ENCODE measurements around the gene INIP.
"Not testable (repeated sequence)": the region's sequence is repeated elsewhere in the genome, so short reads cannot be mapped to it uniquely, and the experiment has no call there.

The INIP gene

GRCh38 chr9:112751056-112751795, 33.3 kb upstream of the INIP start:
- H3K9me3 Mint-ChIP-seq (ENCODE audit: low read depth): no peaks in the 10 kb centered on the region
- peaks cover 77% of the 10 kb centered on the region for H3K4me1 Mint-ChIP-seq (ENCODE audit: low read depth)
- no peaks in the 10 kb centered on the region for H3K36me3 Mint-ChIP-seq

GRCh38 chr9:112750764-112751055, 32.8 kb upstream of the INIP start:
- peaks cover 72% of the 10 kb centered on the region for H3K4me1 Mint-ChIP-seq (ENCODE audit: low read depth)
- no peaks in the 10 kb centered on the region for H3K27me3 Mint-ChIP-seq
- H3K36me3 Mint-ChIP-seq: no peaks in the 10 kb centered on the region
- no peak overlapping the region for H3K27ac Mint-ChIP-seq
- H3K4me3 Mint-ChIP-seq: no peak overlapping the region
- H3K9me3 Mint-ChIP-seq (ENCODE audit: low read depth): no peaks in the 10 kb centered on the region

More at GRCh38 chr9:112751056-112751795, 33.3 kb upstream of the INIP start:
- peak overlapping the region; percentile 61 for H3K27ac Mint-ChIP-seq
- no peaks in the 10 kb centered on the region for H3K27me3 Mint-ChIP-seq
- H3K4me3 Mint-ChIP-seq: peak overlapping the region; percentile 85

GRCh38 chr9:112750016-112750763, 32.3 kb upstream of the INIP start, which contains the start of gene SNX30:
SNX30 (plus strand) TSS chr9:112750760; CDS start chr9:112751002, 242 bp downstream.
- H3K27ac Mint-ChIP-seq: peak within 1 kb of the TSS; percentile 84
- peaks cover 66% of the 10 kb centered on the region for H3K4me1 Mint-ChIP-seq (ENCODE audit: low read depth)
- H3K36me3 Mint-ChIP-seq: no peaks in the 10 kb centered on the region
- no peaks in the 10 kb centered on the region for H3K9me3 Mint-ChIP-seq (ENCODE audit: low read depth)
- no peaks in the 10 kb centered on the region for H3K27me3 Mint-ChIP-seq
- peak within 1 kb of the TSS; percentile 90 for H3K4me3 Mint-ChIP-seq

- H3K27me3 Mint-ChIP-seq: no peaks in the 10 kb centered on the region
- H3K4me3 Mint-ChIP-seq: no peak overlapping the region
- no peak overlapping the region for H3K27ac Mint-ChIP-seq
- no peaks in the 10 kb centered on the region for H3K36me3 Mint-ChIP-seq
- no peaks in the 10 kb centered on the region for H3K9me3 Mint-ChIP-seq (ENCODE audit: low read depth)
- H3K4me1 Mint-ChIP-seq (ENCODE audit: low read depth): peaks cover 43% of the 10 kb centered on the region
Observed at GRCh38 chr9:112747094-112747493, 29.2 kb upstream of the INIP start.

- Mint-ChIP-seq H3K27me3 (no peaks in the 10 kb centered on the region), H3K4me1 (ENCODE audit: low read depth) (peaks cover 35% of the 10 kb centered on the region), H3K9me3 (ENCODE audit: low read depth) (no peaks in the 10 kb centered on the region), H3K4me3 (no peak overlapping the region), H3K36me3 (no peaks in the 10 kb centered on the region), H3K27ac (no peak overlapping the region)
Observed at GRCh38 chr9:112744177-112744576, 26.3 kb upstream of the INIP start.

GRCh38 chr9:112743216-112743836, 25.4 kb upstream of the INIP start:
- Mint-ChIP-seq H3K36me3 (no peaks in the 10 kb centered on the region), H3K27me3 (no peaks in the 10 kb centered on the region), H3K4me3 (no peak overlapping the region), H3K9me3 (ENCODE audit: low read depth) (no peaks in the 10 kb centered on the region), H3K4me1 (ENCODE audit: low read depth) (peaks cover 32% of the 10 kb centered on the region), H3K27ac (peak overlapping the region; percentile 29)

- Mint-ChIP-seq H3K9me3 (ENCODE audit: low read depth) (no peaks in the 10 kb centered on the region), H3K27me3 (no peaks in the 10 kb centered on the region), H3K36me3 (peaks cover 2% of the 10 kb centered on the region), H3K4me3 (no peak overlapping the region), H3K27ac (no peak overlapping the region), H3K4me1 (ENCODE audit: low read depth) (peaks cover 4% of the 10 kb centered on the region)
Observed at GRCh38 chr9:112734892-112735291, 17.0 kb upstream of the INIP start.

- H3K27me3 Mint-ChIP-seq: no peaks in the 10 kb centered on the region
- H3K4me3 Mint-ChIP-seq: no peak overlapping the region
- no peaks in the 10 kb centered on the region for H3K36me3 Mint-ChIP-seq
- H3K9me3 Mint-ChIP-seq (ENCODE audit: low read depth): no peaks in the 10 kb centered on the region
- H3K27ac Mint-ChIP-seq: no peak overlapping the region
- peaks cover 4% of the 10 kb centered on the region for H3K4me1 Mint-ChIP-seq (ENCODE audit: low read depth)
Observed at GRCh38 chr9:112731971-112732370, 14.1 kb upstream of the INIP start.

GRCh38 chr9:112728401-112728800, 10.5 kb upstream of the INIP start:
- no peaks in the 10 kb centered on the region for H3K9me3 Mint-ChIP-seq (ENCODE audit: low read depth)

GRCh38 chr9:112726428-112726827, 8.5 kb upstream of the INIP start:
- Mint-ChIP-seq H3K27ac (no peak overlapping the region), H3K27me3 (no peaks in the 10 kb centered on the region), H3K4me3 (no peak overlapping the region), H3K36me3 (no peaks in the 10 kb centered on the region), H3K9me3 (ENCODE audit: low read depth) (no peaks in the 10 kb centered on the region), H3K4me1 (ENCODE audit: low read depth) (no peaks in the 10 kb centered on the region)

More at GRCh38 chr9:112728401-112728800, 10.5 kb upstream of the INIP start:
- H3K27ac Mint-ChIP-seq: no peak overlapping the region
- H3K36me3 Mint-ChIP-seq: no peaks in the 10 kb centered on the region
- H3K27me3 Mint-ChIP-seq: no peaks in the 10 kb centered on the region
- no peak overlapping the region for H3K4me3 Mint-ChIP-seq
- H3K4me1 Mint-ChIP-seq (ENCODE audit: low read depth): no peaks in the 10 kb centered on the region

GRCh38 chr9:112725961-112726360, 8.0 kb upstream of the INIP start:
- Mint-ChIP-seq H3K27ac (no peak overlapping the region), H3K4me3 (no peak overlapping the region)

GRCh38 chr9:112722749-112723148, 4.8 kb upstream of the INIP start:
- not testable (repeated sequence) for H3K36me3 Mint-ChIP-seq; H3K9me3 Mint-ChIP-seq (ENCODE audit: low read depth); H3K27me3 Mint-ChIP-seq; H3K4me3 Mint-ChIP-seq; H3K27ac Mint-ChIP-seq; H3K4me1 Mint-ChIP-seq (ENCODE audit: low read depth)

More at GRCh38 chr9:112725961-112726360, 8.0 kb upstream of the INIP start:
- Mint-ChIP-seq H3K36me3 (no peaks in the 10 kb centered on the region), H3K27me3 (no peaks in the 10 kb centered on the region), H3K4me1 (ENCODE audit: low read depth) (no peaks in the 10 kb centered on the region), H3K9me3 (ENCODE audit: low read depth) (no peaks in the 10 kb centered on the region)

GRCh38 chr9:112720113-112720780, 2.3 kb upstream of the INIP start:
- H3K36me3 Mint-ChIP-seq: no peaks in the 10 kb centered on the region
- H3K4me3 Mint-ChIP-seq: no peak overlapping the region
- no peaks in the 10 kb centered on the region for H3K9me3 Mint-ChIP-seq (ENCODE audit: low read depth)
- H3K27me3 Mint-ChIP-seq: no peaks in the 10 kb centered on the region
- H3K4me1 Mint-ChIP-seq (ENCODE audit: low read depth): peaks cover 17% of the 10 kb centered on the region
- no peak overlapping the region for H3K27ac Mint-ChIP-seq

GRCh38 chr9:112719696-112720095, 1.8 kb upstream of the INIP start:
- H3K27ac Mint-ChIP-seq: no peak overlapping the region
- no peaks in the 10 kb centered on the region for H3K27me3 Mint-ChIP-seq
- peaks cover 17% of the 10 kb centered on the region for H3K4me1 Mint-ChIP-seq (ENCODE audit: low read depth)
- H3K9me3 Mint-ChIP-seq (ENCODE audit: low read depth): no peaks in the 10 kb centered on the region
- H3K36me3 Mint-ChIP-seq: no peaks in the 10 kb centered on the region
- H3K4me3 Mint-ChIP-seq: no peak overlapping the region

GRCh38 chr9:112719241-112719691, 1.3 kb upstream of the INIP start:
- Mint-ChIP-seq H3K36me3 (no peaks in the 10 kb centered on the region), H3K27me3 (no peaks in the 10 kb centered on the region)

More at GRCh38 chr9:112719241-112719691, 1.3 kb upstream of the INIP start:
- peak overlapping the region; percentile 10 for H3K4me3 Mint-ChIP-seq
- H3K4me1 Mint-ChIP-seq (ENCODE audit: low read depth): peaks cover 17% of the 10 kb centered on the region
- no peaks in the 10 kb centered on the region for H3K9me3 Mint-ChIP-seq (ENCODE audit: low read depth)
- no peak overlapping the region for H3K27ac Mint-ChIP-seq
